Fibroblast of pulmonary artery (primary cell): ENCODE data around the gene B4GALT3.

Experiments used
- DNase-seq: peaks from one replicate; pipeline ENCODE4 v3.0.0-alpha.2; 2010; ENCODE audit warnings: low read depth
- H3K4me3 ChIP-seq: replicated peaks from 2 replicates; pipeline ENCODE4 v1.5.1; 2011; ENCODE audit warnings: low read depth, mild to moderate bottlenecking, control low read depth, low read length, moderate library complexity
- CTCF ChIP-seq: IDR thresholded peaks from 2 replicates; pipeline ENCODE4 v1.5.1; 2011; ENCODE audit warnings: mild to moderate bottlenecking, control low read depth, low read length, inconsistent platforms; ENCODE audit errors: missing control alignments

Gene B4GALT3

GRCh38 chr1:161171191-161171590 lies 6.1 kb downstream of the B4GALT3 start:
- no peak overlapping the region for H3K4me3 ChIP-seq
- no peak for DNase-seq
- TF ChIP-seq CTCF = peak; percentile 30

- no peak for DNase-seq
- no peak overlapping the region for H3K4me3 ChIP-seq
- no peak for TF ChIP-seq CTCF
These were observed 8.4 kb downstream of the B4GALT3 start for GRCh38 chr1:161168906-161169305.

- peak overlapping the region; percentile 87 for H3K4me3 ChIP-seq
- no peak for TF ChIP-seq CTCF
- DNase-seq = no peak
These were observed 10.4 kb downstream of the B4GALT3 start for GRCh38 chr1:161166669-161167548.

- peak within 1 kb of the TSS; percentile 87 for H3K4me3 ChIP-seq
- TF ChIP-seq CTCF = peak; percentile 46
- peak; percentile 99 for DNase-seq
These were observed 11.3 kb downstream of the B4GALT3 start, which contains the start of gene PPOX for GRCh38 chr1:161165742-161166668. Gene PPOX, plus strand, starts transcription at chr1:161166426. Its CDS starts 422 bp downstream, at chr1:161166848.

- peak overlapping the region; percentile 87 for H3K4me3 ChIP-seq
- no peak for TF ChIP-seq CTCF
- no peak for DNase-seq
These were observed 12.3 kb downstream of the B4GALT3 start for GRCh38 chr1:161164901-161165610.

GRCh38 chr1:161163793-161164192 lies 13.5 kb downstream of the B4GALT3 start:
- DNase-seq = no peak
- no peak overlapping the region for H3K4me3 ChIP-seq
- TF ChIP-seq CTCF = no peak
